ENCODE data around the gene ADSL.

Gene ADSL

DNA sequence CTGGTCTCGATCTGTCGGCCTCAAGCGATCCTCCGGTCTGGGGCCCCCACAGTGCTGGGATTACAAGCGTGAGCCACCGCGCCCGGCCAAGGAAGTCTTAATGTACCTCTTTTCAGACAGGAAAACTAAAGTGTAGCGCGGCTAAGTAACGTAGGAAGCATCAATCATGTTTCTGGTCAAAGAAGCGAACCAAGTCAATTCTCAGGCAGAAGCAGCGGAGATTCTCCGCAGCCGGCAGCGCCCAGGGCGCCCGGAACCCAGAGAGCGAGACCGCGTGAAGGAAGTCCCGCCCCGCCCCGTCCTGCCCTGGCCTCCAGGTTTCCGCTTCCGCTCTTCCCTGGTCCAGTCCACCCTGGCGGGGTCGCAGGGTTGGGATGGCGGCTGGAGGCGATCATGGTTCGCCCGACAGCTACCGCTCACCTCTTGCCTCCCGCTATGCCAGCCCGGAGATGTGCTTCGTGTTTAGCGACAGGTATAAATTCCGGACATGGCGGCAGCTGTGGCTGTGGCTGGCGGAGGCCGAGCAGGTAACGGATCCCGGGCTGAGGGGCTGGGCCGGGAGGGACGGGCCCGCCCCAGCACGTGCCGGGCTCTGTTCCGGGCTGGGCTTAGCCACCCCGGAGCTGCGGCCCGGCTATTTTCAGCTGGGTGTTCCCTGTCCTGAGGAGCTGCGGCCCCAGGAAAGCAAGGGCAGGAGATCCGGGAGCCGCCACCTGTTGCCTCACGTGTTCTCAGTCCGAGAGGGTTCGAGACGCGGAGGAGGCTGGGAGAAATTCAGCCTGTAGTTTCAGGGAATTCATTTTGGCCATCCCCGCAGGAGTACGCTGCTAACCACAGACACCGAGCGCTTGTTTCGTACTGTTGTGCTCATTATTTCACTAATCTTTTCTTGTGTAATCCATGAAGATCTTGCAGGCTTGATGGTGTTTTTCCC is at the start of gene ADSL:
TSS of gene ADSL (plus strand) at position 316 of the 934 bp plus-strand sequence. CDS start at position 375, 59 bp downstream.
- peak within 1 kb of the TSS; percentile 99 for H3K4me3 ChIP-seq (ENCODE audit: control insufficient read depth, low read depth, low read length)
- TF ChIP-seq CTCF (IDR thresholded peaks at IDR 0.05; ENCODE audit: control insufficient read depth, insufficient read depth, low read depth, low read length, missing control alignments): peak; percentile 25
- DNase-seq (ENCODE audit: low read depth): no peak

GRCh38 chr22:40300316-40300715 is 46.0 kb upstream of the ADSL start:
- DNase-seq (ENCODE audit: low read depth): no peak
- TF ChIP-seq CTCF (IDR thresholded peaks at IDR 0.05; ENCODE audit: control insufficient read depth, insufficient read depth, low read depth, low read length, missing control alignments): no peak
- H3K4me3 ChIP-seq (ENCODE audit: control insufficient read depth, low read depth, low read length): no peak overlapping the region

- no peak for TF ChIP-seq CTCF (IDR thresholded peaks at IDR 0.05; ENCODE audit: control insufficient read depth, insufficient read depth, low read depth, low read length, missing control alignments)
- no peak for DNase-seq (ENCODE audit: low read depth)
- no peak overlapping the region for H3K4me3 ChIP-seq (ENCODE audit: control insufficient read depth, low read depth, low read length)
These were observed 45.2 kb upstream of the ADSL start for GRCh38 chr22:40300884-40301672.

DNA sequence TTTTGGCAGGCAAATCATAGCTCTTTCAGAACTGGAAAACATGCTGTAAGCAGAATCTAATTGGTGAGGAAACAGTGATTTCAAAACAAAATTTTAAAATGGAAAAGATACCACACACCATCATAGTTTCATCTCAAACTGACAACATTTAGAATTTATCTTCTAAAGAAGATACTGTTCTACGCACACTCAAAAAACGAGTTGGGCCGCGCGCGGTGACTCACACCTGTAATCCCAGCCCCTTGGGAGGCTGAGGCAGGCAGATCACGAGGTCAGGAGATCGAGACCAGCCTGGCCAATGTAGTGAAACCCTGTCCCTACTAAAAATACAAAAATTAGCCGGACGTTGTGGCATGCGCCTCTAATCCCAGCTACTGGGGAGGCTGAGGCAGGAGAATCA is 44.2 kb upstream of the ADSL start:
- no peak overlapping the region for H3K4me3 ChIP-seq (ENCODE audit: control insufficient read depth, low read depth, low read length)
- no peak for DNase-seq (ENCODE audit: low read depth)
- TF ChIP-seq CTCF (IDR thresholded peaks at IDR 0.05; ENCODE audit: control insufficient read depth, insufficient read depth, low read depth, low read length, missing control alignments): no peak

- no peak for DNase-seq (ENCODE audit: low read depth)
- TF ChIP-seq CTCF (IDR thresholded peaks at IDR 0.05; ENCODE audit: control insufficient read depth, insufficient read depth, low read depth, low read length, missing control alignments): no peak
These were observed 40.7 kb upstream of the ADSL start for GRCh38 chr22:40305625-40306024.

DNA sequence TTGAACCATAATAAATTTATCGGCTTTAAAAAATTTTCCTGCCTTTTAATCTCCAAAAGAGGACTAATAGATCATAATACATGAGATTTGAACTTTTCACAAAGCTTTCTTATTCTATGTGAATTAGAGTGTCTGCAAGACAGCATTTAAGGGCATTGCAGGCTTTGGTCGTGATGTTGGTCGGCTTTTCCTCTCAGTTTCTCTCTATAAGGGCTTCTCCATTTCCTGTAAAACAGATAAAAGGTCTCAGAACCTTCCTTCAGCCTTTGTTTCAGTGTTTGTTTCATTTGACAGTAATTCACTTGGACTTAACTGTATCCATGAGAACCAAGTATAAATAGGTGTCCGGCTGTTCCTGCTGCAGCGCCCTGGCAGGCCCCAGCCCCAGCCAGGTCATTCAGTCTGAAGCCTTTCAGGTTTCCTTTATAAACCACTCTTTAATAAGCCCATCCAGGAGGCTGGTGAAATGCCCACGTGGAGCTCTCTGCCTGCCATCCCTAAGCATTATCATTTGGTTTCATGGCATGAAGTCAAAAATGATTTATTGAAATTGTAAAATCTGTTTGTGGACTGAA is 37.2 kb upstream of the ADSL start:
- no peak for TF ChIP-seq CTCF (IDR thresholded peaks at IDR 0.05; ENCODE audit: control insufficient read depth, insufficient read depth, low read depth, low read length, missing control alignments)
- no peak for DNase-seq (ENCODE audit: low read depth)
- no peak overlapping the region for H3K4me3 ChIP-seq (ENCODE audit: control insufficient read depth, low read depth, low read length)

More at GRCh38 chr22:40305625-40306024, 40.7 kb upstream of the ADSL start:
- H3K4me3 ChIP-seq (ENCODE audit: control insufficient read depth, low read depth, low read length): no peak overlapping the region
